ENCODE results near the gene DUSP22.

The DUSP22 gene

DNA sequence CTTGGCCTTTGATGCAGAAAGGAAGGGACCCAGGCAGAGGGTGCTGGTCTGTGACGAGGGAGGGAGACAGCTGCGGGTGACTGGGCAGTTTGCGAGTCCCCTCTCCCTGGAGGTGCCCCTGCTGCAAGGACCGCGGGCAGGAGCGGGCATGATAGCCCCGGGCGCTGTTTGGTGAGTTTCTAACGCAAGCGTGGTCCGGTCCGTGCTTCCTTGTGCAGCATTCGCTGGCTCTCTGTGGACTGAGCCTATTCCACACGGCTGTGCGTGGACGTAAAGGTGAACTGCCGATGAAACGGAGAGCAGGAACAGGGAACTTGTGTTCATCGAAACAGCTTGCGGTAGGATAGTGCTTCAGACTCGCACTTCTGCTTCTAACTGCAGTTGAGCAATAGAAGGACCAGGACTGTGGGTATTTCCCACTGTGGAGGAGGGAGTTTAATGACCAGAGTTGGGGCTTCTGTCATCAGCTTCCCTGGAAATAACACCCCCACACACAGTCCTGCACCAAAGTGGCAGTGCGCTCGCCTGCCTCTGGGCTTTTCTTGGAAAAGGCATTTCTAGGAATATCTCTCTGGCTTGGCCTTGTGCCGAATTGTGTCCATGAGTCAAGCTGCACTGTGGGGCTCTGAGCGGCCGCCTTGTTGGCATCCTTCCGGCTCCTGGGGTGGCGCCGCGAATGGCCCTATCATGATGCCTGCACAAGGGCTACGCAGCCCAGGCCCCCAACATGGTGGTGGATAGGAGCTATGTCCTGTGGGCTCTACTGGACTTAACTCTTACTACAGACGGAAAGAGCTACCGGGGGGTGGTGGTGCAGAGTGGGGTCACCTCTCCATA, 48.9 kb downstream of the DUSP22 start:
- ATAC-seq = no peak
- TF ChIP-seq ZNF565 (CRISPR knock-in tag; conservative IDR thresholded peaks at IDR 0.05; ENCODE audit: low read depth) = no peak

- no peak for ATAC-seq
- no peak for TF ChIP-seq PPARA (CRISPR knock-in tag; IDR thresholded peaks at IDR 0.05; ENCODE audit: borderline replicate concordance)
- no peak for TF ChIP-seq ZFP3 (CRISPR knock-in tag; IDR thresholded peaks at IDR 0.05)
- TF ChIP-seq ZNF70 (CRISPR knock-in tag; IDR thresholded peaks at IDR 0.05) = no peak
- TF ChIP-seq TSHZ2 (CRISPR knock-in tag; IDR thresholded peaks at IDR 0.05) = no peak
- TF ChIP-seq CREB5 (CRISPR knock-in tag; IDR thresholded peaks at IDR 0.05; ENCODE audit: low read depth) = no peak
- TF ChIP-seq SNAI2 (CRISPR knock-in tag; IDR thresholded peaks at IDR 0.05) = no peak
Observed at GRCh38 chr6:341914-342831, 49.9 kb downstream of the DUSP22 start.

- TF ChIP-seq ZNF70 (CRISPR knock-in tag; IDR thresholded peaks at IDR 0.05) (no peak), ZNF8 (CRISPR knock-in tag; IDR thresholded peaks at IDR 0.05) (no peak), CSRNP3 (CRISPR knock-in tag; IDR thresholded peaks at IDR 0.05) (no peak), SNAI2 (CRISPR knock-in tag; IDR thresholded peaks at IDR 0.05) (no peak), BACH2 (CRISPR knock-in tag; IDR thresholded peaks at IDR 0.05; ENCODE audit: borderline replicate concordance) (no peak), CSDC2 (CRISPR knock-in tag; IDR thresholded peaks at IDR 0.05) (no peak), OSR1 (CRISPR knock-in tag; IDR thresholded peaks at IDR 0.05) (no peak), TCF4 (CRISPR knock-in tag; IDR thresholded peaks at IDR 0.05; ENCODE audit: borderline replicate concordance) (no peak), CREB5 (CRISPR knock-in tag; IDR thresholded peaks at IDR 0.05; ENCODE audit: low read depth) (no peak)
- TF ChIP-seq, protein P1, sequence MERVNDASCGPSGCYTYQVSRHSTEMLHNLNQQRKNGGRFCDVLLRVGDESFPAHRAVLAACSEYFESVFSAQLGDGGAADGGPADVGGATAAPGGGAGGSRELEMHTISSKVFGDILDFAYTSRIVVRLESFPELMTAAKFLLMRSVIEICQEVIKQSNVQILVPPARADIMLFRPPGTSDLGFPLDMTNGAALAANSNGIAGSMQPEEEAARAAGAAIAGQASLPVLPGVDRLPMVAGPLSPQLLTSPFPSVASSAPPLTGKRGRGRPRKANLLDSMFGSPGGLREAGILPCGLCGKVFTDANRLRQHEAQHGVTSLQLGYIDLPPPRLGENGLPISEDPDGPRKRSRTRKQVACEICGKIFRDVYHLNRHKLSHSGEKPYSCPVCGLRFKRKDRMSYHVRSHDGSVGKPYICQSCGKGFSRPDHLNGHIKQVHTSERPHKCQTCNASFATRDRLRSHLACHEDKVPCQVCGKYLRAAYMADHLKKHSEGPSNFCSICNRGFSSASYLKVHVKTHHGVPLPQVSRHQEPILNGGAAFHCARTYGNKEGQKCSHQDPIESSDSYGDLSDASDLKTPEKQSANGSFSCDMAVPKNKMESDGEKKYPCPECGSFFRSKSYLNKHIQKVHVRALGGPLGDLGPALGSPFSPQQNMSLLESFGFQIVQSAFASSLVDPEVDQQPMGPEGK (CRISPR knock-in tag; IDR thresholded peaks at IDR 0.05; ENCODE audit: borderline replicate concordance) = no peak
- ATAC-seq = no peak
Observed at GRCh38 chr6:342832-343179, 50.5 kb downstream of the DUSP22 start.

GRCh38 chr6:343226-343935, 51.1 kb downstream of the DUSP22 start:
- no peak for ATAC-seq
- no peak for TF ChIP-seq RARB (CRISPR knock-in tag; IDR thresholded peaks at IDR 0.05)
- no peak for TF ChIP-seq SNAI2 (CRISPR knock-in tag; IDR thresholded peaks at IDR 0.05)
- no peak for TF ChIP-seq PPARA (CRISPR knock-in tag; IDR thresholded peaks at IDR 0.05; ENCODE audit: borderline replicate concordance)
- TF ChIP-seq ZFP30 (CRISPR knock-in tag; IDR thresholded peaks at IDR 0.05) = no peak
- no peak for TF ChIP-seq ZNF70 (CRISPR knock-in tag; IDR thresholded peaks at IDR 0.05)
- TF ChIP-seq TSHZ2 (CRISPR knock-in tag; IDR thresholded peaks at IDR 0.05) = no peak
- TF ChIP-seq OSR1 (CRISPR knock-in tag; IDR thresholded peaks at IDR 0.05) = no peak
- no peak for TF ChIP-seq CSDC2 (CRISPR knock-in tag; IDR thresholded peaks at IDR 0.05)
- no peak for TF ChIP-seq CSRNP3 (CRISPR knock-in tag; IDR thresholded peaks at IDR 0.05)
- no peak for TF ChIP-seq ESRRG (CRISPR knock-in tag; IDR thresholded peaks at IDR 0.05)
